ENCODE data around the gene PDZK1IP1.

DNA sequence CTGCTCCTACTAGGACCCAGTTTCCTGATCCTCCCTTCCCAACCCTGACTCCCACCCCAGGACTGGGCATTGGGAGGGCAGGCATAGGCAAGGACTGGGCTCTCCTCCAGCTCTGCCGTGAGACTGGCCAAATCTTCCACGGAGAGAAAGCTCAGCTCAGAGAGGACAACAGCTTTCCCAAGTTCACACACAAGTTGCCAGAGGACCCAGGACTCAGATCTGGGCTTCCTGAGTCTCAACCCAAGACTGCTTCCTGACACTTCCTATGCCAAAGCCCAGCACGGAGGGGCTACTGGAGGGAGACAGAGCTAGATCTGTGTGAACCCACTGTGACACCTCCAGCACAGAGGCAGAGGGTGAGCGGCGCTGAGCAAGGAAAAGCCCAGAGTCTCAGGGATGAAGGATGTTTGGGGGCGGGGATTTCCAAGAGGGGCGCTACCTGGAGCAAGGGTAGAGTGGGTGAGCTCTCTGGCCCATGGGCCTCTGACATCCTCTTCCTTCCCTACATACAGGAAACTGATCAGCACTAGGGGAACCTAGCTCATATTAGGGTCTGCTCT is 7.1 kb downstream of the PDZK1IP1 start:
- no peak for TF ChIP-seq YY1 (IDR thresholded peaks at IDR 0.05; ENCODE audit: insufficient read depth, insufficient read length)
- TF ChIP-seq ZNF274 (IDR thresholded peaks at IDR 0.05; ENCODE audit: low read depth, low read length): no peak
- TF ChIP-seq SUZ12 (IDR thresholded peaks at IDR 0.05; ENCODE audit: extremely low read depth, insufficient read depth, insufficient read length): no peak

Data from NT2/D1 (cell line).